ENCODE measurements around the gene MBNL3.

The MBNL3 gene

GRCh38 chrX:132413459-132413858, 75.4 kb downstream of the MBNL3 start:
- in situ Hi-C loops (cut with HindIII; ENCODE audit: low pct_ligation_motif_present, low sequenced_read_pairs): no loop called here
- no peak for DNase-seq
- H3K36me3 ChIP-seq (replicated peaks): no peaks in the 10 kb centered on the region
- no peak overlapping the region for H3K27ac ChIP-seq
- H3K27me3 ChIP-seq (replicated peaks): no peaks in the 10 kb centered on the region
- H3K4me3 ChIP-seq (ENCODE audit: low read depth, low read length): no peak overlapping the region
- TF ChIP-seq, protein P1, sequence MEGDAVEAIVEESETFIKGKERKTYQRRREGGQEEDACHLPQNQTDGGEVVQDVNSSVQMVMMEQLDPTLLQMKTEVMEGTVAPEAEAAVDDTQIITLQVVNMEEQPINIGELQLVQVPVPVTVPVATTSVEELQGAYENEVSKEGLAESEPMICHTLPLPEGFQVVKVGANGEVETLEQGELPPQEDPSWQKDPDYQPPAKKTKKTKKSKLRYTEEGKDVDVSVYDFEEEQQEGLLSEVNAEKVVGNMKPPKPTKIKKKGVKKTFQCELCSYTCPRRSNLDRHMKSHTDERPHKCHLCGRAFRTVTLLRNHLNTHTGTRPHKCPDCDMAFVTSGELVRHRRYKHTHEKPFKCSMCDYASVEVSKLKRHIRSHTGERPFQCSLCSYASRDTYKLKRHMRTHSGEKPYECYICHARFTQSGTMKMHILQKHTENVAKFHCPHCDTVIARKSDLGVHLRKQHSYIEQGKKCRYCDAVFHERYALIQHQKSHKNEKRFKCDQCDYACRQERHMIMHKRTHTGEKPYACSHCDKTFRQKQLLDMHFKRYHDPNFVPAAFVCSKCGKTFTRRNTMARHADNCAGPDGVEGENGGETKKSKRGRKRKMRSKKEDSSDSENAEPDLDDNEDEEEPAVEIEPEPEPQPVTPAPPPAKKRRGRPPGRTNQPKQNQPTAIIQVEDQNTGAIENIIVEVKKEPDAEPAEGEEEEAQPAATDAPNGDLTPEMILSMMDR (IDR thresholded peaks at IDR 0.05; ENCODE audit: low read depth, low read length, missing control alignments): no peak

DNA sequence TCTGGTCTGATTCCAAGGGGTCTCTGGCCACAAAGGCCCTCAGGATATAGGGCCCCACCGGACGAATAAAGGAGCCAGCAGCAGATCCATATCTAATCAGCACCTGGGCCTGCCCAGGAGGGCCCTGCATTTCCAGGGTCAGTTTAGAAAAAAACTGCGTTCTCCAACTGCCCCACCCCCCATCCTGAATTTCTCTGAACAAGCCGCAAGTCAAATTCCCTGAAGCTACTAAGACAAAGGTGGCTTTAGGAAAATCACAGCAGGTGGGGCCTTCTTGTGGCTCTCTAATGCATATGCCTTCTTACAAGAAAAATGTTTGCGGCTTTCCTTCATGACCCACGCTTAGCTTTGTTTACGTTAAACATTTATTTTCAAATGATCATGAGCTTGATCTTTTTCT, 76.6 kb downstream of the MBNL3 start:
- TF ChIP-seq, protein P1 (IDR thresholded peaks at IDR 0.05; ENCODE audit: low read depth, low read length, missing control alignments): no peak
- Histone ChIP-seq H3K4me3 (ENCODE audit: low read depth, low read length) (no peak overlapping the region), H3K36me3 (replicated peaks) (no peaks in the 10 kb centered on the region), H3K27me3 (replicated peaks) (no peaks in the 10 kb centered on the region), H3K27ac (no peak overlapping the region)
- no peak for DNase-seq
- in situ Hi-C loops (cut with HindIII; ENCODE audit: low pct_ligation_motif_present, low sequenced_read_pairs): no loop called here

DNA sequence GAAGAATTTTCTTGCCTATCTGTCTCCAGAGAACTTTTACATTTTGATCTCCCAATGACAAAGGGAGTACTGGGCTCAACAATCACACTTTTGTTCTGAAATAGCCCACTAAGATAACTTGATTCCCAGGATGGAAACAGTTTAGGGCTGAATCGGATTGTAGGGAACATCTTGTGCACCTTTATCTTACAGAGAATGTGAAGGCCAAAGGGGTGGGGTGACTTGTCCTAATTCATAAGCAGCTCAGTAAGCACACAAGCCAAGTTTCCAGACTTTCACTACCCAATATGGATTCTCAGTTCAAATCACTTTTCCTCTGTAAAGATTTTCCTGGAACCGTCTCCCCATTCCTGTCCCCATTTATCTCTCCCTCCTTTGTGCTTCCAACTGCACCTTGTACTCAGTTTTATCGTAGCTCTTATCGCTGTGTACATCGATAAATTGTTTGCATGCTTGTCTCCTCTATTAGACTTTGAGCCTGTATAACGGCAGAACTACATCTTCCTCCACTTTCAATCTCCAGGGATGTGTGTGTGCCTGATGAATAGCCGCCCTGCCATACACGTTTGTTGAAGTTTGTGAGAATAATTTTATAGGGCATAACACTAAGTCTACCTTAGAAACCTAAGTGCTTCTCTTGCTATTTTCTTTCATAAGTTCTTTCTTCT, 77.4 kb downstream of the MBNL3 start:
- Histone ChIP-seq H3K27me3 (replicated peaks) (no peaks in the 10 kb centered on the region), H3K4me3 (ENCODE audit: low read depth, low read length) (no peak overlapping the region), H3K27ac (no peak overlapping the region), H3K36me3 (replicated peaks) (no peaks in the 10 kb centered on the region)
- in situ Hi-C loops (cut with HindIII; ENCODE audit: low pct_ligation_motif_present, low sequenced_read_pairs): no loop called here
- TF ChIP-seq, protein P1 (IDR thresholded peaks at IDR 0.05; ENCODE audit: low read depth, low read length, missing control alignments): no peak
- no peak for DNase-seq

GRCh38 chrX:132409780-132410556, 78.9 kb downstream of the MBNL3 start:
- no peaks in the 10 kb centered on the region for H3K36me3 ChIP-seq (replicated peaks)
- no peak overlapping the region for H3K4me3 ChIP-seq (ENCODE audit: low read depth, low read length)
- H3K27ac ChIP-seq: no peak overlapping the region
- no peaks in the 10 kb centered on the region for H3K27me3 ChIP-seq (replicated peaks)
- DNase-seq: no peak
- in situ Hi-C loops (cut with HindIII; ENCODE audit: low pct_ligation_motif_present, low sequenced_read_pairs): no loop called here
- TF ChIP-seq, protein P1 (IDR thresholded peaks at IDR 0.05; ENCODE audit: low read depth, low read length, missing control alignments): no peak

- Histone ChIP-seq H3K27ac (no peak overlapping the region), H3K36me3 (replicated peaks) (no peaks in the 10 kb centered on the region), H3K27me3 (replicated peaks) (no peaks in the 10 kb centered on the region), H3K4me3 (ENCODE audit: low read depth, low read length) (no peak overlapping the region)
- TF ChIP-seq, protein P1 (IDR thresholded peaks at IDR 0.05; ENCODE audit: low read depth, low read length, missing control alignments): no peak
- DNase-seq: no peak
- in situ Hi-C loops (cut with HindIII; ENCODE audit: low pct_ligation_motif_present, low sequenced_read_pairs): no loop called here
These were observed 81.1 kb downstream of the MBNL3 start for GRCh38 chrX:132407691-132408090.

Measured in brain microvascular endothelial cell (primary cell).